Lung (tissue), 12 donors: ENCODE measurements around the gene ARID1B. TPM values are rescaled to one million over a fixed set of nuclear protein-coding genes. Genes with fewer than 3 reads are reported as not detected.

Experiments
- ATAC-seq: fragments of 200-7000 bp; cut with Tn5 transposase; one replicate; pipeline ENCODE4 v1.9.1; 2020; ENCODE audit warnings: moderate number of reproducible peaks; ENCODE audit not compliant: insufficient read depth, low FRiP score
- DNase-seq, 3 donors: peaks; one replicate each; pipeline ENCODE4 v3.0.0-alpha.2; 2013 to 2017
- H3K27ac ChIP-seq, 2 donors: one replicate each; pipeline ENCODE4 v1.5.1; 2013; ENCODE audit warnings: mild to moderate bottlenecking in 2 of 2, moderate library complexity in 2 of 2, control low read depth in 1 of 2, inconsistent platforms in 1 of 2, low read depth in 1 of 2, low read length in 1 of 2
- H3K27me3 ChIP-seq, 3 donors: one replicate each; pipeline ENCODE4 v1.5.1; 2013; ENCODE audit warnings: low read length in 2 of 3; ENCODE audit not compliant: control insufficient read depth in 3 of 3, insufficient read depth in 3 of 3
- H3K36me3 ChIP-seq, 4 donors: one replicate each; pipeline ENCODE4 v1.5.1; 2013; ENCODE audit warnings: low read length in 4 of 4, mild to moderate bottlenecking in 1 of 4, moderate library complexity in 1 of 4; ENCODE audit not compliant: control insufficient read depth in 4 of 4, insufficient read depth in 4 of 4
- H3K4me1 ChIP-seq, 5 donors: one replicate each; pipeline ENCODE4 v1.5.1; 2013; ENCODE audit warnings: low read length in 5 of 5, mild to moderate bottlenecking in 2 of 5, moderate library complexity in 1 of 5; ENCODE audit not compliant: control insufficient read depth in 5 of 5, insufficient read depth in 5 of 5
- H3K4me3 ChIP-seq: one replicate; pipeline ENCODE4 v1.5.1; 2013; ENCODE audit warnings: mild to moderate bottlenecking, control low read depth, moderate library complexity
- H3K9ac ChIP-seq, 2 donors: one replicate each; pipeline ENCODE4 v1.5.1; 2013; ENCODE audit warnings: low read length in 2 of 2, control low read depth in 1 of 2; ENCODE audit not compliant: insufficient read depth in 1 of 2
- H3K9me3 ChIP-seq, 4 donors: one replicate each; pipeline ENCODE4 v1.5.1; 2013; ENCODE audit warnings: low read length in 3 of 4, mild to moderate bottlenecking in 1 of 4, moderate library complexity in 1 of 4; ENCODE audit not compliant: control insufficient read depth in 4 of 4, insufficient read depth in 3 of 4
- WGBS, 2 donors: extraction: QIAGEN DNeasy Blood & Tissue Kit; methylation state at CpG; one replicate each; pipeline ENCODE4 v1.1.7; 2013; 5-methylcytosine and 5-hydroxymethylcytosine counted together
- polyA plus RNA-seq, 2 donors: library from polyadenylated mRNA; stranded (reverse); fragments of 200-250 nt; gene quantifications; one replicate each; pipeline ENCODE4 v1.2.1, GENCODE V29; 2013
- total RNA-seq, 2 donors: library from RNA; depleted of rRNA in 1 of 2; stranded (reverse); fragments of >200 nt in 1 of 2; gene quantifications; one replicate each; pipeline ENCODE4 v1.2.1, GENCODE V29; 2014 to 2021
- TF ChIP-seq, protein P1 (sequence below): IDR thresholded peaks from 2 replicates; pipeline ENCODE4 v1.5.1; 2012; ENCODE audit warnings: mild to moderate bottlenecking; ENCODE audit errors: control extremely low read depth, extremely low read depth
- donor health status: control.
- donor health status: control.
- donor health status: Bipolar disorder and iron deficiency.
- donor health status: healthy.
- donor health status: DM: yes; HTN: yes; CAD: no.

ARID1B gene
- total and polyA plus RNA-seq, 4 donors, result 10.5 to 239 (median 50.9) TPM

DNA sequence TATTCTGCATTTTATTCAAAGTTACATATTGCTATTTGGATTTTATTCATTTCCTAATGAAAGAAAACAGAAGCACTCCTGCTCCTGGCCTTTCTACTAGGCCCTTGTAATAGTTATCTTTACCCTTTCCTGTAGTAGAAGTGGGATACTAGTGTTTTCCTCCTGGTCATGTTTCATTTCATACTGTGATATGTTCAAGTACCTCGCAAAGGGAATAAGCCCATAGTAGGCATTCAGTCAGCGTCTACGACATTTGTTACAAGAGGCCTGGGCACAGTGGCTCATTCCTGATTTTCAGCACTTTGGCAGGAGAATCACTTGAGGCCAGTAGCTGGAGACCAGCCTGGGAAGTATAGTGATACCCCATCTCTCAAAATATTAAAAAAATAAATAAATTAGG lies 154.1 kb downstream of the ARID1B start:
- Histone ChIP-seq H3K4me1 (peaks cover under 1 to 22% (median 13%) of the 10 kb centered on the region in 5 donors), H3K9me3 (no peaks in the 10 kb centered on the region), H3K27ac (no peak overlapping the region), H3K27me3 (no peaks in the 10 kb centered on the region), H3K9ac (no peak overlapping the region), H3K36me3 (peaks cover 0 to 4% (median 0%) of the 10 kb centered on the region in 4 donors), H3K4me3 (no peak overlapping the region)
- DNase-seq, result no peak
- WGBS, 2 donors, result 95 to 99% methylated on average over 3 of the region's 3 CpGs
- TF ChIP-seq, protein P1, sequence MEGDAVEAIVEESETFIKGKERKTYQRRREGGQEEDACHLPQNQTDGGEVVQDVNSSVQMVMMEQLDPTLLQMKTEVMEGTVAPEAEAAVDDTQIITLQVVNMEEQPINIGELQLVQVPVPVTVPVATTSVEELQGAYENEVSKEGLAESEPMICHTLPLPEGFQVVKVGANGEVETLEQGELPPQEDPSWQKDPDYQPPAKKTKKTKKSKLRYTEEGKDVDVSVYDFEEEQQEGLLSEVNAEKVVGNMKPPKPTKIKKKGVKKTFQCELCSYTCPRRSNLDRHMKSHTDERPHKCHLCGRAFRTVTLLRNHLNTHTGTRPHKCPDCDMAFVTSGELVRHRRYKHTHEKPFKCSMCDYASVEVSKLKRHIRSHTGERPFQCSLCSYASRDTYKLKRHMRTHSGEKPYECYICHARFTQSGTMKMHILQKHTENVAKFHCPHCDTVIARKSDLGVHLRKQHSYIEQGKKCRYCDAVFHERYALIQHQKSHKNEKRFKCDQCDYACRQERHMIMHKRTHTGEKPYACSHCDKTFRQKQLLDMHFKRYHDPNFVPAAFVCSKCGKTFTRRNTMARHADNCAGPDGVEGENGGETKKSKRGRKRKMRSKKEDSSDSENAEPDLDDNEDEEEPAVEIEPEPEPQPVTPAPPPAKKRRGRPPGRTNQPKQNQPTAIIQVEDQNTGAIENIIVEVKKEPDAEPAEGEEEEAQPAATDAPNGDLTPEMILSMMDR, result no peak
- ATAC-seq, result no peak

DNA sequence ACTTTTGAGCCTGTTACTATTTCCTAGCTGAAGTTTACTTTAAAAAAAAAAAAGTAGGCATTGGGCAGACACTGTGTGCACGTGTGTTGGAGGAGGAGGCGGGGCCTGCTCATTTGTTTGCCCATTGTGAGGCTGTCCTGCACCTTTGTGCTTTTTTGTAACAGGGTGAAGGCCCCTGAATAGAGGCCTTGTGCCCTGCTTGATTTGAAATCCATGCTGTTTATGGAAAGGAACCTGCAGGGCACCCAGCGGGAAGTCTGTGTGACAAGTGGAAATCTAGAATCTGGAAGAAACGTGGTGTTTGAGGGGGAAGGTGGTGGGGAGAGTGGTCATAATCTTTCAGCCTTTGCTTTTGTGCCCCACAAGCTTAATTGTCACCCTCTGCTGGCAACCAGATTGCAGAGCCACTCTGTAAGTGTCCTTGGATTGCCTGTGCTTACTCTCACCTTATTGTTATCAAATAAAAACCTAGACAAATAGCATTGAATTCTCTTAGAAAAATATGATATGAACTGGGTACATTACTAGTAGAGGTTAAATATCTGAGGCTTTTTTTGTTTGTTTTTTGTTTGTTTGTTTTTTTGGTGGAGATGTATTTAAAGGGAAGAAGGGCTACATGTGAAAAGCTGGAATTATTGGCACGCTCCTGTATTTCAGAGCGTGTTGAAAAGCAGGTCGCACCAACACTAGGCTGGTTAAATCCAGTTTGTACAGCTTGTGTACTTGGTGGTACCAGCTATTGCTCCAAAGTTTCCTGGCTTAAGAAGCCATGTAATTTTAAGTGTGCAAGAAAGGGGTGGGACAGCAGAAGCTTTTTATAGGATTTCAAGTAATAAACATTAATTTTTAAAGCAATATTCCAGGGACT lies 156.3 kb downstream of the ARID1B start:
- H3K4me1 ChIP-seq, result peaks cover 0 to 35% (median 7%) of the 10 kb centered on the region in 5 donors
- H3K27ac ChIP-seq, result peak overlapping the region in 1 of 2 donors; percentile 50
- TF ChIP-seq, protein P1, result no peak
- no peaks in the 10 kb centered on the region for H3K9me3 ChIP-seq
- peaks cover 0 to 4% (median 0%) of the 10 kb centered on the region in 4 donors for H3K36me3 ChIP-seq
- peak overlapping the region in 1 of 2 donors; percentile 14 for H3K9ac ChIP-seq
- WGBS, 2 donors, result 48 to 68% methylated on average over 7 of the region's 7 CpGs
- DNase-seq, result peak; percentile 26 to 88 (median 57)
- H3K27me3 ChIP-seq, result no peaks in the 10 kb centered on the region
- H3K4me3 ChIP-seq, result no peak overlapping the region
- no peak for ATAC-seq

DNA sequence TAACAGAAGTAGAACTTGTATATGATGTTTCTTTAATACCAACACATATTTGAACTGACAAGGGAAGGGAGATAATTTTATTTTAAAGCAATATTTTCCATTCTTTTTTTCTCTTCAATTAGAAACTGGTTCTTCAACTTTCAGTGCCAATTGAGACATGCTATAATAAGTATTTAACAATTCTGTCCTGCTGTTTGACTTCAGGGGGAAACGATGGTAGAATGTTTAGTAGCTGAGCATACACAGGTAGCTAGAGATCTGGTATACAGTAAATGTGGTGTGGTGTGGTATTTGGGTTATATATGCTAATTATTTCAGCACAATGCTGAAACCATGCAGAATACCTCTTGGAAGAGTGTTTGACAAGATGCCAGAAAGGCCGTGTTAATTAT lies 156.9 kb downstream of the ARID1B start:
- Histone ChIP-seq H3K9me3 (no peaks in the 10 kb centered on the region), H3K27me3 (no peaks in the 10 kb centered on the region), H3K4me1 (peaks cover 0 to 35% (median 8%) of the 10 kb centered on the region in 5 donors), H3K27ac (no peak overlapping the region), H3K9ac (no peak overlapping the region), H3K4me3 (no peak overlapping the region), H3K36me3 (peaks cover 0 to 4% (median 0%) of the 10 kb centered on the region in 4 donors)
- 58 to 78% methylated on average over 2 of the region's 2 CpGs for WGBS, 2 donors
- no peak for ATAC-seq
- DNase-seq, result peak in 2 of 3 donors; percentile 37 to 70
- TF ChIP-seq, protein P1, result no peak
